Pulmonary artery endothelial cell (primary cell): ENCODE data around the gene FRMD6. TPM values are rescaled to one million over a fixed set of nuclear protein-coding genes. Genes with fewer than 3 reads are reported as not detected.
"Not testable (repeated sequence)": the region's sequence is repeated elsewhere in the genome, so short reads cannot be mapped to it uniquely, and the experiment has no call there.

Source experiments
- DNase-seq: peaks from one replicate; pipeline ENCODE4 v3.0.0-alpha.2; 2011; ENCODE audit warnings: low read depth, low spot score
- total RNA-seq: library from RNA; depleted of rRNA; stranded (reverse); fragments of >200 nt; gene quantifications from 2 replicates; pipeline ENCODE4 v1.2.3, GENCODE V29; 2014

The FRMD6 gene
- total RNA-seq, 1 donor from 2014 or later: 192 TPM

DNA sequence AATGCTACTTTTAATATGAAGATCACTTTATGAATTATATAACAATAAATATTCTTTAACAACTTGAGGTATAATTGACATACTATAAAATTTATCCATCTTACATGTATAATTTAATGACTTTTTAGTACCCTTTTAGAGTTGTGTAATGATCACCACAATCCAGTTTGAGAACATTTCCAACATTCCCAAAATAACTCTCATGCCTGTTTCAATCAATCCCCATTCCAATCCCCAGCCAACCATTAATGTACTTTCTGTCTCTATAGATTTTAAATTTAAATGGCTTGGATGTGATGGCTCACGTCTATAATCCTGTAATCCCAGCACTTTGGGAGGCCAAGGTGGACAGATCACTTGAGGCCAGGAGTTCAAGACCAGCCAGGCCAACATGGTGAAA lies 23.5 kb upstream of the FRMD6 start:
- no peak for DNase-seq

GRCh38 chr14:51630987-51631386 lies 20.7 kb upstream of the FRMD6 start:
- DNase-seq: no peak

- DNase-seq: not testable (repeated sequence)
These were observed 18.4 kb upstream of the FRMD6 start for GRCh38 chr14:51633298-51633697.

DNA sequence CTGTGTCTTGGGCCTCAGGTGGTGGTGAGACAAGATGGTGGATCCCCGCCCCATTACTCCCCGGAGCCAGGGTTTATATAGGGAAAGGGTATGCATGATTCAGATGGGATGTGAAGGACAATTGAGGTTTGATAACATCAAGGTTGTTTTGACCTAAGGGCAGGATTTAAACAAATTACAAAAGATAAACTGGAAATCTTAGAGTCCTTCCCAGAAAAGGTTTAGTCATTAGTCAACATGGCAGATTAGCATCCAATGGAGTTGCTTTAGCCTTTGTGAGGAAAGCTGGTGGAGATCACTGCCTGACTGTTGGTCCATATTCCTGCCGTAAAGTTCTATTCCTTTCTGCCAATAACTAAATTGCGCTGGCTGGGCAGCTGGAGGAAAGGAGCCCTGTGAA lies 15.6 kb upstream of the FRMD6 start:
- DNase-seq: no peak

DNA sequence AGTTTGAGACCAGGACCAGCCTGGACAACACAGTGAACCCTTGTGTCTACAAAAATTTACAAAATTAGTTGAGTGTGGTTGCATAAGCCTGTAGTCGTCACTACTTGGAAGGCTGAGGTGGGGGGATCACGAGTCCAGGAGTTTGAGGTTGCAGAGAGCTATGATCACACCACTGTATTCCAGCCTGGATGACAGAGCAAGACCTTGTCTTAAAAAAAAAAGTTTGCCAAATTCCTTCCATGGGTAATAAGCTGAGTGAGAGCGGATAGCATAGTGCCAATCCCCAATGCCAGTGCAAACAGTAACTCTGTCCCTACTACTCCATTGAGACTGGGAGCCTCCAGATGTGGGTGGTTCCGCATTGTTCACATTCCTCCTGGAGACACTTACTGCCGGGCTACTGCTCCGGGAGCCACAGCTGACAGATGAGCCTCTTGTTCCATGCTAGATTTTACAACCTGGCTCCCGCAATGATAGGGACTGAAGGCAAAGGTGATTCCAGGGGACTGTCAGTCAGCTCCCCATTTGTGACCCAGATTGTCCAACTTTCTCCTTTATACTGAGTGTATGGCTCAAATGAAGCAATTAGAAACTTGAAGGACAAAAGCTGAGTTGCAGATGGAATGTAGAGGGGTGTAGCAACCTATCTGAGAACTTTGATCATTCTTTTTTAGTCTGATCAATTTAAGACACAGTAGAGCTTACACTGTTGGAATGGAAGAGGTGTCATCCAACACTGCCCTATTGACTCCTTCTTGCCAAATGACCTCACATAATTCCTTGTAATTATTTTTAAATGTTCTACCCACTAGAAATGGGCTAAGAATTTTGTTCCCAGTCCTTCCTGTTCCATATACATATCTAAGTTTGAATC lies 13.4 kb upstream of the FRMD6 start:
- no peak for DNase-seq

DNA sequence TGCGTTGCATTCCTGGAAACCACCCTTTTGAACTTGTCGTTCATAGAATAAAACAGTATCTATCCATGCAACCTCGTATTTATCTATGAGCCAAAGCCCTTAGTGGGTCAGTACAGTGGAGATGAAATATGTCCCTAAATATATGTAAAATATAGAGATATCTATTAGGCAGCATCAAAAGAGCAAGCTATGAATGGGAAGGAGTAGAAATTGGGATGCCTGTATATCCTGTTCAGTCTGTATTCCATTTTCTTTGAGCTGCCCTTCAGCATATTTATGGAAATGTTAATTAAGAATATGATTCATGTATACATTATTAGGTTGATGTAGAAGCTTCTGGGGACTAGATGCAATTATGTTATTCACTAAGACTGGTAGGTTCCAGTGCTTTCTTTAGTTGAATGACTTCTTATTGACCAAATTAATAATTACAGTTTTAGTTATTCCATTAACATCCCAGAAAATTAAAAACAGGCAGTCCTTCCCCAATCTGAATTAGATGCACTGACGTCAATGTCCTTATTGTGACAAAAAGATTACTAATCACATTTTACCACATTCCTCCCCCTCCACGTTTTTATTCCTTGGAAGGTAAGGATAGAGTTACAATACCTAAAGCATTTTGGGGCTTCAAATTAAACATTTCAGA lies 11.9 kb upstream of the FRMD6 start:
- no peak for DNase-seq

DNA sequence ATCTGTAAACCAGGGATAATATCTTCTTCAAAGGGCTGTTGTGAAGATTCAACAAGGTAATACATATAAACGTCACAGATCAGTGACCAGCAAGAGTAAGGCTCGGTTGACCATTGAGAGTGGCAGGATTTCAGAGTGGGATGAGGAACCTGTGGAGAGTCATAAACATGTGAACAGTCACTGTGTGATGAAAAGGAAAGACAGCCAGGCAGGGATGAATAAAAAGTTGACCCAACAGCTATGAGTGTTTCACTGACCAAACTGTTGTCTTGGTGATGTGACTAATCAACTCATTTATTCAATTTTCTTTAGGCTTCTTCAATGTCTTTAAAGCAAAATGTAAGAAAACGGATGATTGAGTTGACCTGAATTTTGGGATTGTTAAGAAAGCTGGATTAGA lies 8.6 kb upstream of the FRMD6 start:
- DNase-seq: no peak

DNA sequence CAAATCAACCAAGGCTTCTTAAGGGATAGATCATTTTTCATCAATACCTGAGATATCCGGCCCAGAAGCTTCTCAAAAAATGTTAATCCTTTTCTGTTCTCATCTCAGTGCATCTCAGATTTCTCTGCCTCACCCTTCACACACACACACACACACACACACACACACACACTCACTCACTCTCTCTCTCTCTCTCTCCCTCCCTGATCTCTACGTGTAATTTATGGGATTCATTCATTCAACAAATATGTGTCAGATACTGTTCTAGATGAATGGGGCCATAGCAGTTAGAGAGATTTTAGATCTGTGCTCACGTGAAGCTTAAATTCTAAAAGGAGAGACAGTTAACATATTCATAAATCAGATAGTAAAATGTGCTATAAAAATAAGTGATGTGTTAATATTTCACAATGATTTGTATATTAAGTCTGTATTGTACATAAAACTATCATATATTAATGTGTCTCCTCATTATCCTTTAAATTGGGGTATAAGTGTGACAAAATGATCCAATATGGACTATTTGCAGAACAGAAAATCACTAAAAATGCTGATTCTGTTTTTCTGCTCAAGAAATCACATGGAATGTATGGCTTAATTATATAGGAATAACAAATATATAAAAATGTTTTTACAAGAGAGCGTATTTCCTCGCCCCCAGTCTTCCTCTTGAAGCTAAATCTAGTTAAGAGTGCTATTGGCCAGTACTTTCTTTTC lies 7.3 kb upstream of the FRMD6 start:
- no peak for DNase-seq

DNA sequence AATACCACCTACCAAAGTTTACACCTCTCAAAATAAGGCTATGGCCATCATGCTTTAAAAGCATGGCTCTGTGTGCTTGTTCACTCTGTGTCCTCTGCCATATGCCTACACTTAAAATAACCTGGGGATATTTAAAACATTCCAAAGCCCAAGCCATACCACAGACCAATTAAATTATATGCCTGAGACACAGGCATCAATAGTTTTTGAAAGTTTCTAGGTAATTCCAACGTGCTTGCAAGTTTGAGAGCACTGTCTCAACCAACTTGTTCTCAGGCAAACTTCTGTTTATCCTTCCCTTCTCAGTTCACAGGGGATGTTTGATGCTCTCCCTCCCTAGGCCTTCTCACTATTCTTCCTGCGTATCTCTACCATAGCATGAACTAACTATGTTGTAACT lies 3.4 kb upstream of the FRMD6 start:
- no peak for DNase-seq

DNA sequence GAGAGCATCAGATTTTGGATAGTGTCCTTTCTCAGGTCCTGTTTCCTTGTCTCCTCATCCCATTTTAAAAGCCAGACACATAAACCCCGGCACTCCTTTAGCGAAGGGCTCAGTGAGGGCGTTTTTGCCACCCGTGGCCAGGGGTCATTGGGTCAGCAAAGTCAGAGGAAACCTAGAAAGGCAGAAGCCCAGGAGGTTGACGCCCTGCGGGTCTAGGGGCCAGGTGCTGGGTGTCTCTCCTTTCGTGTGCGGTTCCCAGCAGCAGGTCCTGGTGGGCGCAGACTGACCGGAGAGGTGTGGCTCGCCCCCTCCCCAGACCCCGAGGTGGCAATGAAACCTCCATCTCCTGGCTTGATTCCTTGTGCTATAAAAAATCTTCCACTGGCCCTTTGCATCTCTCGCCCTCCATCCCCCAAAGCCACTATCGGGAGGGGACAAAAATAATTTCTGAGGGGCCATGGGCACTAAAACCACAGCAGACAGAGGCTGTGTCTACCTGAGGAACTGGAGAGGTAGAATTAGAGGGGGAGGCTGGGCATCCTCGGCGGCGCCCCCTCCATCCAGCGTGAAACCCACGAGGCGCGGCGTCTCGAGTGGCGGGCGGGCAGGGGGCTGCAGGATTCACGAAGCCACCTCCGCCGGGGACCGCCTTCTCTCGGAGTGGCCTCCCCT lies 858 bp upstream of the FRMD6 start:
- DNase-seq: no peak

GRCh38 chr14:51652168-51653078 lies 713 bp downstream of the FRMD6 start:
- no peak for DNase-seq

- peak; percentile 59 for DNase-seq
These were observed 1.5 kb downstream of the FRMD6 start for GRCh38 chr14:51653079-51653774.

GRCh38 chr14:51653775-51654532 lies 2.2 kb downstream of the FRMD6 start:
- DNase-seq: no peak

DNA sequence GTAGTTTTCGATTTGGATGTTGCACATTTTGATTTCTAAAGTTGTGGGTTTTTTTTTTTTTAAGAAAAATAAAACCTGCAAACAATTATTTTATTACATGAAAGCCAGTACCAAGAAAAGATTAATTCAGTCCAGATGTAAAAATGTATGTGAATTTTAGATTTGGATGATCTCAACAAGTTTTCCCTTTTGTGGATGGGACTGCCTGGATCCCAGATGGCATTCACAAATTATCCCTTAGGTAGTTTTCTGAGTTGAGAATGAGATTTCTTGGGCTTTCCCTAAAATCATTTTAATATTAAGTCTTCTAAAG lies 2.8 kb downstream of the FRMD6 start:
- DNase-seq: no peak

DNA sequence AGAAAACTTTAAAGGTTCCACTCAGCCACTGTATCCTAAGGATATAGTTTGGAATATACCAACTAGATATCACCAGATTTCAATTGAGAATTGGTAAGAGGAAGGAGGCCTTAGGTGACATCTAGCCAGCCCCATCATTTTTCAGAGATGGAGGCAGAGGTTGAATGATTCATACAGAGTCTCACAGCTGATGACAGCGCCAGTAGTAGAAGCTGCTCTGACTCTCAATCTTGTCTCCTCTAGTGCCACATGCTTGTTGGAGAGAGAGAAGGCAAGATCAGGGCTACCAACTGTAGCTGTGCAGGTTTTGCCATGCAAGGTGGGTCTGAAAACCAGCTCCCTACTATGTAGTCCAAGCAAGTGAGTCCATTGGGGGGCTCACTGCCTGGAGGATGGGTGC lies 6.1 kb downstream of the FRMD6 start:
- DNase-seq: no peak

- no peak for DNase-seq
These were observed 6.9 kb downstream of the FRMD6 start for GRCh38 chr14:51658441-51659173.

GRCh38 chr14:51660741-51661140 lies 9.0 kb downstream of the FRMD6 start:
- no peak for DNase-seq

GRCh38 chr14:51661504-51661903 lies 9.8 kb downstream of the FRMD6 start:
- DNase-seq: no peak

- DNase-seq: no peak
These were observed 12.1 kb downstream of the FRMD6 start for GRCh38 chr14:51663783-51664326.
